Left lobe of liver (tissue), 2 donors: Measurements from ENCODE around the gene UBE2D1. TPM values are rescaled to one million over a fixed set of nuclear protein-coding genes. Genes with fewer than 3 reads are reported as not detected.
A peak's percentile ranks its signal among the peaks of the same experiment; 100 is the strongest.

Experiments used
- ATAC-seq: fragments of 200-7000 bp; cut with Tn5 transposase; one replicate; pipeline ENCODE4 v1.9.1; 2020; ENCODE audit warnings: mild to moderate bottlenecking, moderate library complexity
- DNase-seq: peaks from one replicate; pipeline ENCODE4 v3.0.0-alpha.2; 2020; ENCODE audit warnings: low spot score
- total RNA-seq: library from RNA; stranded (reverse); gene quantifications from one replicate; pipeline ENCODE4 v1.2.1, GENCODE V29; 2021
- donor health status: DM: no; HTN: no; CAD: no; lungs with moderate emphysema.
- donor health status: DM: no; HTN: yes; CAD: no.

The UBE2D1 gene
- 2.2 TPM for total RNA-seq

DNA sequence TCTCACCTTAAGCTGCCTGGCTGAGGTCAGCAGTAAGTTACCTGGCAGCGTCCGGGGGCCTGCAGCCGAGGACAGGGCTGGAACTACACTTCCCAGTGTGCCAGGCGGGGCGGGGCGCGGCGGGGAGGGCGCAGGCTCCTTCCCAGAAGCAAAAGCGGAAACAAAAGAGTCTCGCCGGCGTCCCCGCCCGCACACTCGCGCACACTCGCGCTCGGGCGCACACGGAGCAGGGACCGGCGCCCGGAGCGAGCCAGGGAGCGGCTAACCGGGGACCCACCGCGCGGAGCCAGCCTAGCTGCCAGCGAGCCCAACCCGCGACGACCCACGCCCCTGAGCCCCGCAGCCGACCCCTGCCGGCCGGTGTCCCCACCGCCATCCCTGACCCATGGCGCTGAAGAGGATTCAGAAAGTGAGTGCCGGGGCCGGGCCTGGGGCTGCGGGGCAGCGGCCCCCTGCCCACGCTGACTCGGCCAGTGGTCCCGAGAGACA, at the start of gene UBE2D1:
UBE2D1 (plus strand) TSS at position 190 of the 489 bp plus-strand sequence; CDS start at position 386, 196 bp downstream.
- DNase-seq (peak; percentile 94), ATAC-seq (peak; percentile 98)

GRCh38 chr10:58291538-58292174, 43.1 kb upstream of the UBE2D1 start:
- ATAC-seq (peak; percentile 91), DNase-seq (no peak)

GRCh38 chr10:58293989-58294388, 40.8 kb upstream of the UBE2D1 start:
- ATAC-seq (no peak), DNase-seq (no peak)

DNA sequence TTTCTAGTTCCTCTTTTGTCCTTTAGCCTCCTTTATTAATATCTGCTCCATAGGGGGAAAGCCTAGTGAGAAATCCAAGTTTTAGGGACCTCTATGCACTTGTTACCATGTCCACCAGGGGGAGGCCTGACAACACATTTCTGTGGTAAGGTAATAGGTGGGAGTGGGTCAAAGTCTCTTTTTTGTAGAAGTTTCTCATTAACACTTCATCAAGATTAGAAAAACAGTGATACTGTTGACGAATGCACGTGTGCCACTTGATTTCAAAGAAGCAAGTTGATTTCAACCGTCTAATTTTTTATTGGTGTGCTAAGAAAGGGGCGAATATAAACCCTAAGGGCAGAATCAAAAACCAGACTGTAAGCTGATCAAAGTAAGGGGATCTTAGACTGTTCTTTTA, 35.2 kb upstream of the UBE2D1 start:
- DNase-seq = peak; percentile 56
- ATAC-seq = peak; percentile 99

- no peak for DNase-seq
Observed at GRCh38 chr10:58300676-58301075, 34.1 kb upstream of the UBE2D1 start.

DNA sequence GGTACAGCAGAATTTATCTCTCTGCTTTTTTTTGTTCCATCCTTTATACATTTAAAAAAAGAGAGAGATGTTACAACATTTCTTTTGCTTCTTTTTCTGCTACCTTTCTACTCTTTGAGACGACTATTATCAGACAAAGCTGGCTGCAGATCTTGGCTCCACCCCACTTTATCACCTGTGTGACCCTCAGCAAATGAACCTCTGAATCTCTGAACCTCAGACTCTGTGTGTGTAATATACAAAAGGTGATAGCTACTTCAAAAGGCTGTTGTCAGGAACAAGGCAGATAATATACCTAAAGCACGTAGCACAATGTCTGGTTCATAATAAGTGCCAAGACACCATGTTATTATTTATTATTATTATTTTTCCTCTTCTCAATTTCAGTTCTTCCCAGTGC, 32.6 kb upstream of the UBE2D1 start:
- ATAC-seq = no peak
- no peak for DNase-seq

More at GRCh38 chr10:58300676-58301075, 34.1 kb upstream of the UBE2D1 start:
- ATAC-seq = no peak

- DNase-seq (no peak), ATAC-seq (no peak)
Observed at GRCh38 chr10:58304099-58304633, 30.6 kb upstream of the UBE2D1 start.

DNA sequence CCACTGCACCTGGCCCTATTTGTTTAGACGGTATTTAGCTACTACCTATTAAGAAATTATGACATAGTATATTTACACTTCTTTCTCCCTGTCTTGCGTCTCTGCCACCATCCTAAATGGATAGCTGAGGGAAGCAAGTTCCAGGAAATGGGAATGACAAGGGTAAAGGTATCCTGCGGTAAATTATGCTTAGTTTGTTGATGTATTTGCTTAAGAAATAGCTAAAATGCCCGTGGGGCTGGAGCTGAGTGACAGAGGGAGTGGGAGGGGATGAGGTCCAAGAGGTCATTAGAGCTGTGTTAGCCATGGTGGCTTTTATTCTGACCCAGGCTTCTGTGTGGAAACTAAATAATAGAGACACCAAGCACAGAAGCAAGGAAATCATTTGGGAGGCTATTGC, 29.0 kb upstream of the UBE2D1 start:
- DNase-seq (no peak), ATAC-seq (no peak)

GRCh38 chr10:58307676-58308075, 27.1 kb upstream of the UBE2D1 start:
- no peak for ATAC-seq
- no peak for DNase-seq

- ATAC-seq = no peak
- no peak for DNase-seq
Observed at GRCh38 chr10:58311026-58311425, 23.8 kb upstream of the UBE2D1 start.

- DNase-seq (no peak), ATAC-seq (no peak)
Observed at GRCh38 chr10:58316874-58317273, 17.9 kb upstream of the UBE2D1 start.

DNA sequence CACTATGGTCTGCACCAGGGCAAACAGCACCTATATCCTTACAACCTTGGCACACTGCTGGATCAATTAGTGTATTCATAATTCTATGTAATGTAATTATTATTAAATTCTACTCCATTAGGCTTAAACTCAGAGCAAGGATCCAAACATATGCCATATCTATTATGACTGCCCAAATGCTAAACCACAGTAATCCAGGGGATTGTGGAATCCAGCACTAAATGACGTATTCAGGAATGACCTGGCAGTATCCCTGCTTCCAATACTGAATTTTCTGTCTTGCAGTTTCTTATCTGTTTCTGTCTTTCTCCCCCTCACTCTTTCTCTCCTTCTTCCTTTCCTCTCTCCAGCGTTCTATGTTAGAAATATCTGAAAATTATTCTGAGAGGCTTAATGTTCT, 16.5 kb upstream of the UBE2D1 start:
- ATAC-seq (no peak), DNase-seq (no peak)

GRCh38 chr10:58319599-58319998, 15.2 kb upstream of the UBE2D1 start:
- no peak for ATAC-seq
- no peak for DNase-seq

DNA sequence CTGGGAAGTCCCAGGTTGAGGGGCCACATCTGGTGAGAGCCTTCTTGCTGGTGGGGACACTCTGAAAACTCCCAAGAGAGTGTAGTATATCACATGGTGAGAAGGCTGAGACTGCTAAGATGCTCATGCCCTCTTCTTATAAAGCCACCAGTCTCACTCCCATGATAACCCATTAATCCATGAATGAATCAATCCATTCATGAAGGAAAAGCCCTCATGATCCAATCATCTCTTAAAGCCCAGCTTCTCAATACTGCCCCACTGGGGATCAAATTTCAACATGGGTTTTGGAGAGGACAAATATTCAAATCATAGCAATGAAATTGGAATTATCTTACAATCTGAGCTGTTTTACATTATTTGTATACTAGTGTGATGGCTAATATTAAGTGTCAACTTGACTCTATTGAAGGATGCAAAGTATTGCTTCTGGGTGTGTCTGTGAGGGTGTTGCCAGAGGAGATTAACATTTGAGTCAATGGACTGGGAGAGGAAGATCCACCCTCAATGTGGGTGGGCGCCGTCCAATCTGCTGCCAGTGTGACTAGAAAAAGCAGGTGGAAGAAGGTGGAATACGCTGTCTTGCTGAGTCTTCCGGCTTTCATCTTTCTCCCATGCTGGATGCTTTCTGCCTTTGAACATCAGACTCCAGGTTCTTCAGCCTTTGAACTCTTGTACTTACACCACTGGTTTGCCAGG, 14.3 kb upstream of the UBE2D1 start:
- DNase-seq = no peak
- no peak for ATAC-seq

GRCh38 chr10:58322072-58322834, 12.6 kb upstream of the UBE2D1 start:
- no peak for DNase-seq
- peak; percentile 52 for ATAC-seq

DNA sequence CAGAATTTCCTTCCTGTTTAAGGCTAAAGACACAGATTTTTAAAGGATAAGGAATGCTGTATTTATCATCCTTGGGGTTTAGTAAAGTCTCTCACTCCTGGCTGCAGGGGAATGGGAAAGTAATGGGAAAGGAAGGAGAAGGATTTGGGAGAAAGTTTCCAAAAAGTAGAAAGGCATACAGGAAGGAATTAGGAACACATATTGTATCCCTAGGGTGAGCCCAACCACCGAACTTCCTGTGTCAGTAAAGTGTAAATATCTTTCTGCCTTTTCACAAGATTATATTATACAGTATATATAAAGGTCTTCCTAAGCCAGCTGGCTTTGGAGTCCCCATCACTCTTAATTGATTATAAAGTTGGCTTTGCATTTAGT, 12.0 kb upstream of the UBE2D1 start:
- ATAC-seq (no peak), DNase-seq (no peak)

DNA sequence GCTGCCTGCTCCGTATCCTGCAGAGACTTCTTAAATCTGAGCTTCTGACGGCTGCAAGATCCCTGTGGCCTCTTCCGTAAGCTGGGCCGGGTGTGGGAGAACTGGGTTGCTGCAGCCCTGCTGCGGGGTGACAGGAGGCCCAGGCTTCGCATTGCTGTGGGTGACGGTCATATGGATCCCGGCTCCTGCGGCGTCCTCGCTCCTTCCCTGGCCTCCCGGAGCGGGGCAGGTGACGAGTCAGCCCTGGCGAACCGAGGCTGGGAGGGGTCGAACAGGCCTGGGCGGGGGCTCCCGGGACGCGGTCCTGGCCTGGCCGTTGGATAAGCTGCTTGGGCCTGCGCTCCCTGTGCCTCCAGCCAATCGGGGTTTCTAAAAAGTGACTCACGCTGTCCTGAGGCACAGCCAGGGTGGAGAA, 7.8 kb upstream of the UBE2D1 start:
- ATAC-seq (no peak), DNase-seq (no peak)

- ATAC-seq (no peak), DNase-seq (no peak)
Observed at GRCh38 chr10:58328233-58328632, 6.6 kb upstream of the UBE2D1 start.

GRCh38 chr10:58330431-58330830, 4.4 kb upstream of the UBE2D1 start:
- DNase-seq (no peak), ATAC-seq (no peak)

DNA sequence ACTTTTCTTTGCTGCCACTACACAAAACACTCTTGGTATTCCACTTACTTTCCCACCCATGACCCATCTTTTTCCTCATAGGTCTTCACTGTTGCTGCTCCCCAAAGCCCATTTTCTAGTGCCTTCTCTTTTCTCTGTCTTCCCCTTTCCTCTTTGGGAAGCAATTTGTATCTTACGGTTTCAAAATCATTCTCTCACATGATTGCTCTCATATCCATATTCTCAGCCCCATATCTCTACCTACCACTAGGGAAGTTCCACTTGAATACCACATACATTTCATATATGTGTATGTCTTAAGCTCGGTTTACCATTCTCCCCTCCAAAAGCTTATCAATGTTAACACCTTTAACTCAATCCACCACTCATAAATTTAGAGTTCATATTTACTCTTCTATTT, 3.2 kb upstream of the UBE2D1 start:
- DNase-seq = no peak
- ATAC-seq = no peak

DNA sequence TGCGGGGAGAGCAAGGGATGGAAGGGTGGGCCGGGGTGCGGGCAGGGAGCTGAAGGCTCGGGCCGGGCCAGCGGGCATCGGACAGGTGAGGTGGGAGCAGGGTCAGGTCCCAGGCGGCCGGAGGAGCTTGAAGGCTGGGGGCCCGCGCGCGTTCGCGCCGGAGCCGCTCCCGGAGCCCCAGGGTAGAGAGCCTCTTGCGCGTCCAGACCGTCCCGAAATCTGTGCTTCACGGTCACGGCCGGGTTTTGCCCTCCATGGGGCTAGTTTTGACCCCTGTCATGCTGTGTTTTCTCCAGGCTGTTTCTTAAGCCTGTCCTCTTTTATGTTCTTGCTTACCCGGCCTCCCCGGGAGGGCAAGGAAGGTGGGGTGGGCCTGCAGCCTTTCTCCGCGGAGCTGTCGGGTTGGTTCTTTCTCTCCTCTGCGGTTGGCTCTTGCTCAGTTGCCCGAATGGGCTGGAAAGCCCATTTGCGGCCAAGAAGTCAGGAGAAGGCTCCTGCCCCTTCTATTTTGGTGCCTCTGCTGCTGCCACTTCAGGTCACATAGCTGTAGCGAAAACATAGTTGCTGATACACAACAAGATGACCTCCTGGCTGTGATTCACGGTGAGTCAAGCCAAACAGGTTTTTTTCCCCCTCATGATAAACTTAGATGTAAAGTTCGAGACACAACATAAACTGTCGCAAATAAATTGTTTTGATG, 650 bp downstream of the UBE2D1 start:
- peak; percentile 69 for ATAC-seq
- peak; percentile 59 for DNase-seq
